ENCODE results near the gene GALNT2. TPM values are rescaled to one million over a fixed set of nuclear protein-coding genes. Genes with fewer than 3 reads are reported as not detected.

The GALNT2 gene
- total and polyA plus RNA-seq, 2 of the 4 experiments (the other 2 are of a cell fraction) = 50.4 to 189 TPM

DNA sequence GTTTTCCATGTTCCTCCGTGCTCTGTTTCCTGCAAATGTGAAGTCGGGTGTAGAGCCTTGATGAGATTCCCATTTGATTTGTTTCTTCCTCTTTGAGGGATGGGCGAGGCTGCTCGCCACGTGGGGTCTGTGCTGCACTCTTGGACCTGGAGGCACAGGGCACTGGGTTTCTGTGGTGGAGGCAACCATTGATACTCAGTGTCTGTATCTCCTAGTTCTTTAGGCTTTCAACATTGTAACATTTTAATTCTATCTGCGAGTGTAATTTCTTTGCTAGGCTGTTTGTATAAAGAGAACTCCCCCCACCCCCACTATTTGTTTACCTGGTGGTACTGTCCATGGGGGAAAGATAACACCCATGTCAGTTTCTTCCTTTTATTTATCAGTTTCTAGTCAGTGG is 52.3 kb downstream of the GALNT2 start:
- Histone ChIP-seq H2AFZ (replicated peaks; ENCODE audit: low read length, poor library complexity) (no peak overlapping the region), H3K4me3 (ENCODE audit: insufficient read depth, low read depth, low read length) (no peak overlapping the region), H2AK9ac (replicated peaks; ENCODE audit: low read depth, low read length, poor library complexity) (no peak overlapping the region), H4K91ac (ENCODE audit: insufficient read depth, low read depth, low read length) (no peak overlapping the region), H3K4me2 (ENCODE audit: low read depth, low read length) (no peak overlapping the region), H3K4me1 (ENCODE audit: control insufficient read depth, insufficient read depth, low read length) (peaks cover 15% of the 10 kb centered on the region), H2BK15ac (ENCODE audit: low read depth, low read length) (no peak overlapping the region), H3K9me1 (ENCODE audit: insufficient read depth, low read length) (peaks cover 28% of the 10 kb centered on the region), H2BK120ac (ENCODE audit: low read depth, low read length) (no peak overlapping the region), H3K27ac (ENCODE audit: insufficient read depth, low read length) (no peak overlapping the region), H3K56ac (ENCODE audit: extremely low read depth, insufficient read depth, low read length) (no peak overlapping the region), H4K5ac (ENCODE audit: low read depth, low read length) (no peak overlapping the region), H4K20me1 (ENCODE audit: insufficient read depth, low read length) (peaks cover 47% of the 10 kb centered on the region), H3K18ac (ENCODE audit: low read depth, low read length) (no peak overlapping the region), H3K36me3 (ENCODE audit: control insufficient read depth, insufficient read depth, low read length) (peaks cover 9% of the 10 kb centered on the region), H3K23ac (ENCODE audit: low read depth, low read length) (no peak overlapping the region), H4K8ac (ENCODE audit: low read depth in 2 of 2, low read length in 2 of 2) (no peak overlapping the region), H3K9me3 (ENCODE audit: control insufficient read depth, insufficient read depth, low read length) (no peaks in the 10 kb centered on the region), H3K4ac (ENCODE audit: low read depth, low read length) (no peak overlapping the region), H2BK20ac (ENCODE audit: low read depth, low read length) (no peak overlapping the region), H3K27me3 (ENCODE audit: control insufficient read depth, insufficient read depth, low read length) (no peaks in the 10 kb centered on the region), H3K14ac (replicated peaks; ENCODE audit: low read depth, low read length) (no peak overlapping the region), H3K79me1 (ENCODE audit: low read depth in 1 of 2, low read length in 2 of 2) (peaks cover 49 to 94% of the 10 kb centered on the region in 2 experiments), H3K9ac (ENCODE audit: low read depth, low read length) (no peak overlapping the region), H2BK5ac (ENCODE audit: low read depth, low read length, poor library complexity, severe bottlenecking) (no peak overlapping the region), H2AK5ac (ENCODE audit: low read depth, low read length) (no peak overlapping the region)
- ATAC-seq (ENCODE audit: low read depth) (no peak), DNase-seq (no peak)
- WGBS, 2 experiments (ENCODE audit: extremely low coverage in 2 of 2, insufficient read length in 1 of 2) = no CpG with 5 or more reads among the region's 6 CpGs
- no TSS peak for BruUV-seq (replicated peaks)
- intact Hi-C loops (cut with micrococcal nuclease) = no loop called here
- dilution Hi-C loops (cut with HindIII; ENCODE audit: low sequenced_read_pairs, unreplicated experiment) = no loop called here
- TF ChIP-seq POLR2A (IDR thresholded peaks at IDR 0.05; ENCODE audit: low read depth, low read length) (no peak), NFE2L2 (IDR thresholded peaks at IDR 0.05; ENCODE audit: low read depth, low read length) (no peak), FOS (IDR thresholded peaks at IDR 0.05; ENCODE audit: low read depth, low read length) (no peak), MAZ (IDR thresholded peaks at IDR 0.05; ENCODE audit: borderline replicate concordance, low read depth, low read length) (no peak), RAD21 (IDR thresholded peaks at IDR 0.05; ENCODE audit: low read length) (no peak), BHLHE40 (IDR thresholded peaks at IDR 0.05; ENCODE audit: low read depth, low read length) (no peak), RFX5 (IDR thresholded peaks at IDR 0.05; ENCODE audit: low read depth, low read length) (no peak), CHD1 (IDR thresholded peaks at IDR 0.05; ENCODE audit: low read depth, low read length) (no peak), CEBPB (IDR thresholded peaks at IDR 0.05; ENCODE audit: low read depth, low read length) (no peak), SMC3 (IDR thresholded peaks at IDR 0.05; ENCODE audit: low read depth, low read length) (no peak)
- TF ChIP-seq, protein P1, sequence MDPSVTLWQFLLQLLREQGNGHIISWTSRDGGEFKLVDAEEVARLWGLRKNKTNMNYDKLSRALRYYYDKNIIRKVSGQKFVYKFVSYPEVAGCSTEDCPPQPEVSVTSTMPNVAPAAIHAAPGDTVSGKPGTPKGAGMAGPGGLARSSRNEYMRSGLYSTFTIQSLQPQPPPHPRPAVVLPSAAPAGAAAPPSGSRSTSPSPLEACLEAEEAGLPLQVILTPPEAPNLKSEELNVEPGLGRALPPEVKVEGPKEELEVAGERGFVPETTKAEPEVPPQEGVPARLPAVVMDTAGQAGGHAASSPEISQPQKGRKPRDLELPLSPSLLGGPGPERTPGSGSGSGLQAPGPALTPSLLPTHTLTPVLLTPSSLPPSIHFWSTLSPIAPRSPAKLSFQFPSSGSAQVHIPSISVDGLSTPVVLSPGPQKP (IDR thresholded peaks at IDR 0.05; ENCODE audit: borderline replicate concordance, low read depth, low read length) = no peak
- TF ChIP-seq, protein P2, sequence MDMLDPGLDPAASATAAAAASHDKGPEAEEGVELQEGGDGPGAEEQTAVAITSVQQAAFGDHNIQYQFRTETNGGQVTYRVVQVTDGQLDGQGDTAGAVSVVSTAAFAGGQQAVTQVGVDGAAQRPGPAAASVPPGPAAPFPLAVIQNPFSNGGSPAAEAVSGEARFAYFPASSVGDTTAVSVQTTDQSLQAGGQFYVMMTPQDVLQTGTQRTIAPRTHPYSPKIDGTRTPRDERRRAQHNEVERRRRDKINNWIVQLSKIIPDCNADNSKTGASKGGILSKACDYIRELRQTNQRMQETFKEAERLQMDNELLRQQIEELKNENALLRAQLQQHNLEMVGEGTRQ (IDR thresholded peaks at IDR 0.05; ENCODE audit: low read depth, low read length) = no peak
- TF ChIP-seq, protein P3, sequence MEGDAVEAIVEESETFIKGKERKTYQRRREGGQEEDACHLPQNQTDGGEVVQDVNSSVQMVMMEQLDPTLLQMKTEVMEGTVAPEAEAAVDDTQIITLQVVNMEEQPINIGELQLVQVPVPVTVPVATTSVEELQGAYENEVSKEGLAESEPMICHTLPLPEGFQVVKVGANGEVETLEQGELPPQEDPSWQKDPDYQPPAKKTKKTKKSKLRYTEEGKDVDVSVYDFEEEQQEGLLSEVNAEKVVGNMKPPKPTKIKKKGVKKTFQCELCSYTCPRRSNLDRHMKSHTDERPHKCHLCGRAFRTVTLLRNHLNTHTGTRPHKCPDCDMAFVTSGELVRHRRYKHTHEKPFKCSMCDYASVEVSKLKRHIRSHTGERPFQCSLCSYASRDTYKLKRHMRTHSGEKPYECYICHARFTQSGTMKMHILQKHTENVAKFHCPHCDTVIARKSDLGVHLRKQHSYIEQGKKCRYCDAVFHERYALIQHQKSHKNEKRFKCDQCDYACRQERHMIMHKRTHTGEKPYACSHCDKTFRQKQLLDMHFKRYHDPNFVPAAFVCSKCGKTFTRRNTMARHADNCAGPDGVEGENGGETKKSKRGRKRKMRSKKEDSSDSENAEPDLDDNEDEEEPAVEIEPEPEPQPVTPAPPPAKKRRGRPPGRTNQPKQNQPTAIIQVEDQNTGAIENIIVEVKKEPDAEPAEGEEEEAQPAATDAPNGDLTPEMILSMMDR (conservative IDR thresholded peaks at IDR 0.05; ENCODE audit: low read depth, low read length) = no peak
- CTCF ChIA-PET = no interaction called here
- in situ Hi-C loops (cut with MboI; ENCODE audit: low sequenced_read_pairs) = no loop called here
- POLR2A ChIA-PET (ENCODE audit: unreplicated experiment) = no interaction called here

All from IMR-90 (cell line).